ENCODE results near the gene FBXL7. TPM values are rescaled to one million over a fixed set of nuclear protein-coding genes. Genes with fewer than 3 reads are reported as not detected.
A peak's percentile ranks its signal among the peaks of the same experiment; 100 is the strongest.

Gene FBXL7
- total RNA-seq, 1 donor from 2014 or later, result 21.3 TPM

- no peaks in the 10 kb centered on the region for H3K4me1 Mint-ChIP-seq (ENCODE audit: unreplicated experiment)
- H3K27ac Mint-ChIP-seq, result no peak overlapping the region
- H3K9me3 Mint-ChIP-seq, result peaks cover 7% of the 10 kb centered on the region
- no peak for DNase-seq (ENCODE audit: extremely low spot score, unreplicated experiment)
- H3K36me3 Mint-ChIP-seq, result no peaks in the 10 kb centered on the region
- TF ChIP-seq CTCF (conservative IDR thresholded peaks at IDR 0.05), result no peak
- H3K27me3 Mint-ChIP-seq, result no peaks in the 10 kb centered on the region
- no peak overlapping the region for H3K4me3 Mint-ChIP-seq
Measured at GRCh38 chr5:15459200-15459599, 40.8 kb upstream of the FBXL7 start.

GRCh38 chr5:15463231-15463980, 36.6 kb upstream of the FBXL7 start:
- Mint-ChIP-seq H3K4me1 (ENCODE audit: unreplicated experiment) (peaks cover 5% of the 10 kb centered on the region), H3K4me3 (no peak overlapping the region), H3K36me3 (no peaks in the 10 kb centered on the region), H3K27me3 (no peaks in the 10 kb centered on the region), H3K9me3 (no peaks in the 10 kb centered on the region), H3K27ac (no peak overlapping the region)
- TF ChIP-seq CTCF (conservative IDR thresholded peaks at IDR 0.05), result peak; percentile 60
- DNase-seq (ENCODE audit: extremely low spot score, unreplicated experiment), result no peak

- Mint-ChIP-seq H3K27ac (no peak overlapping the region), H3K9me3 (no peaks in the 10 kb centered on the region), H3K36me3 (no peaks in the 10 kb centered on the region), H3K4me3 (no peak overlapping the region), H3K4me1 (ENCODE audit: unreplicated experiment) (peaks cover 5% of the 10 kb centered on the region), H3K27me3 (peaks cover 3% of the 10 kb centered on the region)
- TF ChIP-seq CTCF (conservative IDR thresholded peaks at IDR 0.05), result no peak
- DNase-seq (ENCODE audit: extremely low spot score, unreplicated experiment), result no peak
Measured at GRCh38 chr5:15472116-15472515, 27.9 kb upstream of the FBXL7 start.

- H3K4me3 Mint-ChIP-seq, result no peak overlapping the region
- no peak for DNase-seq (ENCODE audit: extremely low spot score, unreplicated experiment)
- no peak for TF ChIP-seq CTCF (conservative IDR thresholded peaks at IDR 0.05)
- no peak overlapping the region for H3K27ac Mint-ChIP-seq
- no peaks in the 10 kb centered on the region for H3K4me1 Mint-ChIP-seq (ENCODE audit: unreplicated experiment)
- no peaks in the 10 kb centered on the region for H3K36me3 Mint-ChIP-seq
- H3K9me3 Mint-ChIP-seq, result no peaks in the 10 kb centered on the region
- H3K27me3 Mint-ChIP-seq, result peaks cover 3% of the 10 kb centered on the region
Measured at GRCh38 chr5:15474143-15474719, 25.7 kb upstream of the FBXL7 start.

GRCh38 chr5:15475367-15475766, 24.6 kb upstream of the FBXL7 start:
- no peak for TF ChIP-seq CTCF (conservative IDR thresholded peaks at IDR 0.05)
- Mint-ChIP-seq H3K4me1 (ENCODE audit: unreplicated experiment) (no peaks in the 10 kb centered on the region), H3K27ac (no peak overlapping the region), H3K4me3 (no peak overlapping the region), H3K9me3 (no peaks in the 10 kb centered on the region), H3K27me3 (peaks cover 3% of the 10 kb centered on the region), H3K36me3 (no peaks in the 10 kb centered on the region)
- no peak for DNase-seq (ENCODE audit: extremely low spot score, unreplicated experiment)
